Activated CD8-positive, alpha-beta T cell treated with anti-CD3 and anti-CD28 coated beads for 36 hours (primary cell): ENCODE results near the gene RAG2. TPM values are rescaled to one million over a fixed set of nuclear protein-coding genes. Genes with fewer than 3 reads are reported as not detected.

Experiments used
- ATAC-seq: fragments of 200-7000 bp; cut with Tn5 transposase; one replicate; pipeline ENCODE4 v1.10.0; 2021; ENCODE audit warnings: mild to moderate bottlenecking, moderate library complexity
- CTCF ChIA-PET: fragments of 350-600 bp; sonication (Branson Sonifier 250); formaldehyde crosslinking; loops from one replicate; lab custom pipeline; 2021; ENCODE audit warnings: antibody characterized with exemption; lab: Charles Lee
- POLR2A ChIA-PET: fragments of 350-600 bp; sonication (Branson Sonifier 250); formaldehyde crosslinking; loops from one replicate; lab custom pipeline; 2021; ENCODE audit warnings: antibody characterized with exemption; lab: Charles Lee
- DNase-seq: peaks from one replicate; pipeline ENCODE4 v3.0.0-alpha.2; 2020
- H3K27ac Mint-ChIP-seq: one replicate; pipeline ENCODE4 v1.8.0; 2021; ENCODE audit warnings: mild to moderate bottlenecking, mixed read lengths
- H3K27me3 Mint-ChIP-seq: one replicate; pipeline ENCODE4 v1.8.0; 2021; ENCODE audit warnings: mixed read lengths
- H3K36me3 Mint-ChIP-seq: one replicate; pipeline ENCODE4 v1.8.0; 2021; ENCODE audit warnings: low read depth, mixed read lengths
- H3K4me1 Mint-ChIP-seq: one replicate; pipeline ENCODE4 v1.8.0; 2021; ENCODE audit warnings: low read depth, mixed read lengths
- H3K4me3 Mint-ChIP-seq: one replicate; pipeline ENCODE4 v1.8.0; 2021; ENCODE audit warnings: mild to moderate bottlenecking, moderate library complexity, mixed read lengths
- H3K9me3 Mint-ChIP-seq: one replicate; pipeline ENCODE4 v1.8.0; 2021; ENCODE audit warnings: mixed read lengths
- CTCF ChIP-seq: fragments of 200-600 bp; IDR thresholded peaks from one replicate; pipeline ENCODE4 v1.8.0; 2022; ENCODE audit warnings: antibody characterized with exemption, mild to moderate bottlenecking
- intact Hi-C: fragments of 100-400 bp; cut with micrococcal nuclease; formaldehyde crosslinking; loops from one replicate; pipeline ENCODE4 v1.10.0; 2022
- total RNA-seq, 2 experiments: library from RNA; stranded (reverse); gene quantifications; one replicate each; pipeline ENCODE4 v1.2.3, GENCODE V29; 2021

RAG2 gene
- total RNA-seq, 2 experiments from 2014 or later, result not detected

- Mint-ChIP-seq H3K4me3 (no peak overlapping the region), H3K4me1 (no peaks in the 10 kb centered on the region), H3K27ac (no peak overlapping the region), H3K36me3 (no peaks in the 10 kb centered on the region), H3K27me3 (peaks cover 6% of the 10 kb centered on the region), H3K9me3 (no peaks in the 10 kb centered on the region)
- no peak for TF ChIP-seq CTCF
- ATAC-seq, result no peak
- no peak for DNase-seq
- intact Hi-C loops, result no loop called here
- POLR2A ChIA-PET, result no interaction called here
- CTCF ChIA-PET, result no interaction called here
These were observed 3.1 kb upstream of the RAG2 start for GRCh38 chr11:36601155-36601554.

- POLR2A ChIA-PET, result no interaction called here
- DNase-seq (no peak), ATAC-seq (no peak)
- H3K27me3 Mint-ChIP-seq, result peaks cover 6% of the 10 kb centered on the region
- H3K36me3 Mint-ChIP-seq, result no peaks in the 10 kb centered on the region
- TF ChIP-seq CTCF, result no peak
- CTCF ChIA-PET, result no interaction called here
- no peak overlapping the region for H3K4me3 Mint-ChIP-seq
- H3K9me3 Mint-ChIP-seq, result no peaks in the 10 kb centered on the region
- no peak overlapping the region for H3K27ac Mint-ChIP-seq
- intact Hi-C loops, result no loop called here
- no peaks in the 10 kb centered on the region for H3K4me1 Mint-ChIP-seq
These were observed 2.1 kb upstream of the RAG2 start for GRCh38 chr11:36600180-36600579.

GRCh38 chr11:36596880-36597279, 1.2 kb downstream of the RAG2 start:
- intact Hi-C loops, result no loop called here
- Mint-ChIP-seq H3K9me3 (no peaks in the 10 kb centered on the region), H3K4me1 (peaks cover 5% of the 10 kb centered on the region)

GRCh38 chr11:36594316-36594989, 3.6 kb downstream of the RAG2 start, which contains the start of gene IFTAP:
IFTAP (plus strand) TSS chr11:36594502; CDS start chr11:36610104, 15,602 bp downstream.
- intact Hi-C loops, result no loop called here

More at GRCh38 chr11:36596880-36597279, 1.2 kb downstream of the RAG2 start:
- Mint-ChIP-seq H3K27ac (no peak overlapping the region), H3K27me3 (peaks cover 27% of the 10 kb centered on the region), H3K36me3 (no peaks in the 10 kb centered on the region), H3K4me3 (no peak overlapping the region)
- TF ChIP-seq CTCF, result no peak
- ATAC-seq (no peak), DNase-seq (no peak)
- POLR2A ChIA-PET, result no interaction called here
- CTCF ChIA-PET, result no interaction called here

More at GRCh38 chr11:36594316-36594989, 3.6 kb downstream of the RAG2 start, which contains the start of gene IFTAP:
- DNase-seq (peak; percentile 42), ATAC-seq (peak; percentile 88)
- H3K27me3 Mint-ChIP-seq, result peaks cover 31% of the 10 kb centered on the region
- no peak within 1 kb of the TSS for H3K27ac Mint-ChIP-seq
- POLR2A ChIA-PET, result no interaction called here
- CTCF ChIA-PET, result no interaction called here
- no peaks in the 10 kb centered on the region for H3K9me3 Mint-ChIP-seq
- TF ChIP-seq CTCF, result no peak
- H3K4me3 Mint-ChIP-seq, result peak within 1 kb of the TSS; percentile 85
- H3K4me1 Mint-ChIP-seq, result peaks cover 5% of the 10 kb centered on the region
- H3K36me3 Mint-ChIP-seq, result no peaks in the 10 kb centered on the region
